GM11168 (cell line): ENCODE data around the gene KLK2.

Experiments
- in situ Hi-C: fragments of 300-500 bp; cut with MboI; formaldehyde crosslinking; loops from one replicate; pipeline ENCODE4 v1.12.0; 2022; ENCODE audit warnings: low sequenced_read_pairs; ENCODE audit not compliant: unreplicated experiment

KLK2 gene

DNA sequence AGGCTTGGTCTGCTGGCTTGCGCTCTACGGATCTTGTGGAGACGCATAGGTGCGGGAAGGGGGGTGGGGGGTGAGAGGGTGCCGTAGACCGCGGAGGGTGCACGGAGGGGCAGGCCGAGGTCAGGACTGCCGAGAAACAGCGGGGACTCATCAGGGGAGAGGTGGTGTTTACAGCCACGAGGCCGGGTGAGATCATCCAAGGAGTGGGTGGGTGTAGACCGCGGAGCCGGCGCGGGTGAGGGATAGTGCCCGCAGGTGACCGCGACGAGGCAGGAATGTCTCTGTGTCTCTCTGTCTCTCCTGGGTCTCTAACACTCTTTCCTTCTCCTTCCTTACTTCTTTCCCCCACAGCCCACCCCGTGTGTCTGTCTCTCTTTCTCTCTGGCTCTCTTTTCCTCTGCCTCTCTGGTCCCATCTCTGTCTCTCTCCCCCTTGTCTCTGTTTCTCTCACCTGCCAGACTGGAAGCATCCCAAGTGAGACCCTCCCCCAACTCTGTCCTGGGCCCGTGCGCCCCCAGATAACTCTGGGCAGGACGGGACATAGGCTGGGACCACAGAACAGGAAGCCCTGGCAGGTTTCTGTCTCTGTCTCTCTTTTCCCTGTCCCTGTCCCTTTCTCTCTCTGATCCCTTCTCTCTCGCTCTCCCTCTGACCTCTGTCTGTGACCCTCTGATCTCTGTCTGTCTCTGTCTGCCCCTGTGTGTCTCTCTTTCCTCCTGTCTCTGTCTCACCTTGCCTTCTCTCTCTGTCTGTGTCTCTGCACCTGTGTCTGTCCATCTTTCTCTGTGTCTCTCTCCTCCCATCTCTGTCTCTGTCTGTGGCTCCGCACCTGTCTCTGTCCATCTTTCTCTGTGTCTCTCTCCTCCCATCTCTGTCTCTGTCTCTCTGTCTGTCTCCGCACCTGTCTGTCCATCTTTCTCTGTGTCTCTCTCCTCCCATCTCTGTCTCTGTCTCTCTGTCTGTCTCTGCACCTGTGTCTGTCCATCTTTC lies 39.8 kb downstream of the KLK2 start:
- in situ Hi-C loops, result no loop called here

DNA sequence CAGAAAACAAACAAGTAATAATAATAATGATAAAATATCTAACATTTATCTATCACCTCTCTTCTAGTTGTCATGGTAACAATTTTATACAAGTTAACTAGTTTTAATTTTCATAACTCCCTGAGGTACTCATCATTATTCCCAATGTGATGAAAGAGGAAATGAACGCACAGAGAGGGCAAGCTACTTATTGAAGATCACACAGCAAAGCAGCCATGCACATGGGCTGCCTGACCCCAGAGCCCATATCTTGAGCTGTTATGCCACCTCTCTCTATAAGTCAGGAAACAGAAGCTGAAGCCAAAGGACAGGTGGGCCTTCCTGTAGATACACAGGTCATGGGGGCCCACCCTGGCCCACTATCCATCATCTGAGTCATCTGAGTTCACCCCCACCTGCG lies 42.8 kb downstream of the KLK2 start:
- in situ Hi-C loops, result no loop called here

DNA sequence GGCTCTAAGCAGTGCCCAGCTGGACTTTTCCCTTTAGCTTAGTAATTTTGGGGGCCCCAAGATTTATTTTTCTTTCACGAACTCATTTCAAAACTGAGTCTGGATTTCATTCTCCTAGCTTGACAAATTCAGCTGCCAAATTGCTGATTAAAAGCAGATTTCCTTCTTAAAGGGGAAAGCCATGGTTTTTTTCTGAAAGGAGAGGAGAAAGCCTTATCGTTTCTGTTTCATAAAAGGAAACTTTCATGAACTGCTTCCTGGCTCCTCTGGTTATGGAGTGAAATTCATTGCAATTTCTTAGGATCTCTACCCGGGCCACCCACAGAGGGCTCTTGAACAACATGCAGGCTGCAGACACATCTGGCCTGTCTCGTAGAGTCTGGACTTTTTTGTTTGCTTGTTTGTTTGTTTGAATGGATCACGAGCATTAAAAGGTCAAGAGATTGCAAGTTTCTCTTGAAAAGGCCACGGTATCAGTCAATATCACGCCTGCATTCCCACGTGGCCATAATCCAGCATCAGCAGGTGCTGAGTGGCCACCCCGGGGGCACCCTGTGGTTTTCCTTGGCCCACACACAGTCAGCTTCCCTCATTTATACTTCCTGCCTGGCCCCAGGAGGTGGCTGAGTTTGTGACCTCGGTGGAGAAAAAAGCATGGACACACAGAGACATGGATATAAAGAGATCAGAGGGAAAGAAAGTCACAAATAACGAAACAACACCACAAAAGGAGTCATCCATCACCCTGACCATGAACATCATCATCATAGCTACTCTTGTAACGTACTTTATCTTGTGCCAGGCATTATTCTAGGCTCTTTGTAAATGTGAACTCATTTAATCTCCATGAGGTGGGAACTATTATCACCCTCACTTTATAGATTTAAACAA lies 48.4 kb downstream of the KLK2 start:
- in situ Hi-C loops, result no loop called here

GRCh38 chr19:50922317-50922853 lies 49.1 kb downstream of the KLK2 start:
- in situ Hi-C loops, result no loop called here

- in situ Hi-C loops, result no loop called here
Observed at GRCh38 chr19:50924586-50924985, 51.3 kb downstream of the KLK2 start.

- in situ Hi-C loops, result no loop called here
Observed at GRCh38 chr19:50925734-50926133, 52.5 kb downstream of the KLK2 start.

DNA sequence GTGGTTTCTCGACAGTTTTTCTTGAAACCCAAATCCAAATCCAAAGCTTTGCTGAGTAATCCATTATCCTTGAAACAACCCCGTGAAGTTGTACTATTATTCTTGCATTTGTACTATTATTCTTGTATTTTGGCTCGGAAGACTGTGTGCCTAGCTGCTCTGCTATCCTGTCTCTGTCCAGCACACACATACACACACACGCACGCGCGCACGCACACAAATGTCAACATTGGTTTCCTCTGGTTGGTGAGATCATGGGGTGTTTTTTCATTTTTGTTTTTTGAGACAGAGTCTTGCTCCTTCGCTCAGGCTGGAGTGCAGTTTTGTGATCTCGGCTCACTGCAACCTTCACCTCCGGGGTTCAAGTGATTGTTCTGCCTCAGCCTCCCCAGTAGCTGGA lies 52.9 kb downstream of the KLK2 start:
- in situ Hi-C loops, result no loop called here

- in situ Hi-C loops, result no loop called here
Observed at GRCh38 chr19:50928831-50929230, 55.6 kb downstream of the KLK2 start.
